KBM-7 (cell line): ENCODE data around the gene PPP1CC.

Experiments
- DNase-seq: peaks from one replicate; pipeline ENCODE4 v3.0.0-alpha.2; 2015
- in situ Hi-C: fragments of 300-500 bp; cut with MboI; formaldehyde crosslinking; loops from 2 replicates; pipeline ENCODE4 v1.14.3; 2020; ENCODE audit warnings: low sequenced_read_pairs, low pct_unique_long_range_greater_than_20kb, mixed read lengths

PPP1CC gene

GRCh38 chr12:110696283-110696682 is 46.4 kb downstream of the PPP1CC start:
- in situ Hi-C loops, result no loop called here
- no peak for DNase-seq

- DNase-seq, result no peak
- in situ Hi-C loops, result no loop called here
These were observed 48.3 kb downstream of the PPP1CC start for GRCh38 chr12:110694330-110694901.

GRCh38 chr12:110693731-110694130 is 49.0 kb downstream of the PPP1CC start:
- in situ Hi-C loops, result no loop called here
- DNase-seq, result peak; percentile 76

GRCh38 chr12:110690127-110690430 is 52.6 kb downstream of the PPP1CC start:
- no peak for DNase-seq
- in situ Hi-C loops, result no loop called here

- peak; percentile 74 for DNase-seq
- in situ Hi-C loops, result no loop called here
These were observed 53.2 kb downstream of the PPP1CC start for GRCh38 chr12:110689281-110690126.

GRCh38 chr12:110688446-110689280 is 54.0 kb downstream of the PPP1CC start, which contains the start of gene HVCN1:
Gene HVCN1 (minus strand): TSS chr12:110689115. CDS start chr12:110683245, 5,870 bp downstream.
- DNase-seq, result no peak
- in situ Hi-C loops, result no loop called here

GRCh38 chr12:110687396-110688169 is 55.1 kb downstream of the PPP1CC start:
- in situ Hi-C loops, result no loop called here
- DNase-seq, result peak; percentile 47

GRCh38 chr12:110686294-110686903 is 56.3 kb downstream of the PPP1CC start:
- in situ Hi-C loops, result no loop called here
- DNase-seq, result no peak

GRCh38 chr12:110684312-110684836 is 58.3 kb downstream of the PPP1CC start:
- in situ Hi-C loops, result no loop called here
- DNase-seq, result no peak

GRCh38 chr12:110683888-110684287 is 58.8 kb downstream of the PPP1CC start:
- in situ Hi-C loops, result no loop called here

GRCh38 chr12:110680032-110680431 is 62.7 kb downstream of the PPP1CC start:
- no peak for DNase-seq
- in situ Hi-C loops, result no loop called here

More at GRCh38 chr12:110683888-110684287, 58.8 kb downstream of the PPP1CC start:
- DNase-seq, result no peak

GRCh38 chr12:110679201-110679600 is 63.5 kb downstream of the PPP1CC start:
- no peak for DNase-seq
- in situ Hi-C loops, result no loop called here

GRCh38 chr12:110677982-110678381 is 64.7 kb downstream of the PPP1CC start:
- no peak for DNase-seq
- in situ Hi-C loops, result no loop called here

GRCh38 chr12:110677206-110677911 is 65.3 kb downstream of the PPP1CC start:
- in situ Hi-C loops, result no loop called here
- DNase-seq, result peak; percentile 86

- in situ Hi-C loops, result no loop called here
- no peak for DNase-seq
These were observed 66.5 kb downstream of the PPP1CC start for GRCh38 chr12:110676171-110676570.

GRCh38 chr12:110670161-110670701 is 72.5 kb downstream of the PPP1CC start:
- in situ Hi-C loops, result no loop called here
- no peak for DNase-seq
